Measurements from ENCODE around the gene PLA2G4D.
"Not testable (repeated sequence)": the region's sequence is repeated elsewhere in the genome, so short reads cannot be mapped to it uniquely, and the experiment has no call there.

Gene PLA2G4D

DNA sequence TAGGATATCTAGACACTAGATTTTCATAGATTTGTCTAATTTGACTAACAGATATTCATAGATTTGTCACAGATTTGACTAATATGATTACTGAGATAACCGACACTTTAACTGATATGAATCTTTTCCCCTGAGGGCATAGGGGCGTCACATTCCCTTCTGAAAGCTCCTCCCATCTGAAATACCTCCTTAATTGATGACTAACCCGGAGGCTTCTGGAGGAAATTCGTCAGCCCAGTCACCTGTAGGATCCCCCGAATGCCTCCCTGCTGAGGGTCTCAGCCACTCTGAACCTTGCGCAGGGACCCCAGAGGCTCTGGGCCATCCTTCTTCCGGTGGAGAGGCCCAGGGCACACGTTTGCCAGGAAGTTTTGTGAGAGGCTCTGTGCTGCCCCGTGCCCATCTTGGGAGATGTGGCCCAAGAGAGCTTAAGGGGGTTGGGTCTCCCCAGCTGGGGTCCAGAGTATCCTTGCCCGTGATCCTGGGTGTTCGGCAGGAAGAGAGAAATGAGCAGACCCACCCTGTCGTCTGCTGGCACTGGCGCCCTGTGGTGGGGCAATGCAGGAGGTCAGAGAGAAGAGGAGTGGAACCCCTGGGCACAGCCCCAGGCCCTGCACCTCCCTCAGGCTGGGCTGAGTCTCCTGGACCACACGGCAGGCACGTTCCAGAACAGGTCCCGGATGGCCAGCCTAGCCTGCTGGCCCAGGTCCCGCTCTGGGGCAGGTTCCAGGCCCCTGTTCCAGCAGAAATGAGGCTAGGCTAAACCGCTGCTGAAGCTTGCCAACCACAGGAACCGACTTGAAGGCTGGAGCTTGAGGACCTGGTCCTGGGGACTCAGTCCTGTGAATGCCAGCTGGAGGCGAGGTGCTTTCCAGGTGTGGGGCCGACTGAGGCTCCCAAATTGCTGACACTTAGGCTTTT, 1.7 kb downstream of the PLA2G4D start:
- in situ Hi-C loops (cut with HindIII; ENCODE audit: low sequenced_read_pairs): no loop called here

- in situ Hi-C loops (cut with HindIII; ENCODE audit: low sequenced_read_pairs): not testable (repeated sequence)
These were observed 2.5 kb downstream of the PLA2G4D start for GRCh38 chr15:42091753-42092397.

- in situ Hi-C loops (cut with HindIII; ENCODE audit: low sequenced_read_pairs): no loop called here
These were observed 3.6 kb downstream of the PLA2G4D start for GRCh38 chr15:42090781-42091180.

- in situ Hi-C loops (cut with HindIII; ENCODE audit: low sequenced_read_pairs): no loop called here
These were observed 4.0 kb downstream of the PLA2G4D start for GRCh38 chr15:42090370-42090769.

GRCh38 chr15:42089942-42090341, 4.4 kb downstream of the PLA2G4D start:
- in situ Hi-C loops (cut with HindIII; ENCODE audit: low sequenced_read_pairs): no loop called here

- in situ Hi-C loops (cut with HindIII; ENCODE audit: low sequenced_read_pairs): no loop called here
These were observed 5.3 kb downstream of the PLA2G4D start for GRCh38 chr15:42088801-42089640.

DNA sequence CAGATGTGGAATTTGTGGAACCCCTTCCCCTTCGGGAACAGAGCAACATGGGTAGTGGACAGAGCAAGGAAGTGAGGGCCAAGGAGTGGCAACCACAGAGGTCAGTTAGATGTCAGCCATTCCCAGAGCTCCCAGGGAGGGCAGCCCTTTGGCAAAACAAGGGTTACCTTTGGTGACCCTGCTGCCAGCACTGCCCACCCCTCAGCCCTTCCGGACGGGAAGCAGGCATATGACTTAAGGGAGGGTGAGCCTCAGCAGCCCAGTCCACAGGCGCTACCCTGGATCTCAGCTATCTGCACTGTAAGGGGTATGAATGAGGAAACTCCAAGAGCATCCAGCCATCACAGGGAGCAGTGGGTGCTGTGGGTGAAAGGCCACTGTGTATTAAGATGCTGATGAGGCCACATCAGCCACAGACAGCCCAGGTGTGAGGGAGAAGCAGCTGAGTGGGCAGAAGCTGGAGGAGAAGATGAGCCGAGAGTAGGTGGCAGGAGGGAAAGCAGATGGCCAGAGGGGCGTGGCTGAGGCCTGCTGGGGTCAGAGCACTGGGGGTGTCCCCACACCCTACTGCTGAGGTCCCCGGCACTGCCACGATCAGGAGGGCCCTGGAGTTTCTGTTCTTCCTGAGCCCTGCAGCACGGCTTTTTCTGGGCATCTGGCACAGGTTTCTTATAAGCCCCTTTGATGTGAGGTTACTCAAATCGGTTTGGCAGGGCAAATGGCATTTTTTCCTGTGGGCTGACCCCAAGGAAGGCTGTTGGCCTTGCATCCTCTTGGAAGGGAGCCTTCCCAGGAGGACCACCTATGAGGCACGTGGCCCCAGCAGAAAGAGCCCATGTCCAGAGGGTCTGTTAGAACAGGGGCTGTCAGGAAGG, 6.2 kb downstream of the PLA2G4D start:
- in situ Hi-C loops (cut with HindIII; ENCODE audit: low sequenced_read_pairs): no loop called here

- in situ Hi-C loops (cut with HindIII; ENCODE audit: low sequenced_read_pairs): no loop called here
These were observed 6.9 kb downstream of the PLA2G4D start for GRCh38 chr15:42087460-42087859.

GRCh38 chr15:42085721-42086120, 8.6 kb downstream of the PLA2G4D start:
- in situ Hi-C loops (cut with HindIII; ENCODE audit: low sequenced_read_pairs): no loop called here

DNA sequence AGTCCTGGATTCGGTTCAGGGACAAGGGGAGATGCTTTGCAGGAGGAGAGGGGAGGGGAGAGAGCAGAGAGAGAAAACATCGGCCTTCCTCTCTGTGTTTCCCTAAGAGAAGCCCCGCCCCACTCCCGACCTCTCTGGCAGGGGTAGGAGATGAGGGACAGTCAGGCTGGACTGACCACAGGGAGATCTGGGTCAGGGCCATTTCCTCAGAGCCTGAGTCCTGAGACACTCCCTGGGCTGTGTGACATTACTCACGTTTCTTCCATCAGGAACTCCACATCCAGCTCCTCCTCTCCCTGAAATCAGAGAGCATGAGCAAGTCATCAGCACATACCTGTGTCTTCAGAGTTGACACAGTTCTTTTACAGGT, 9.1 kb downstream of the PLA2G4D start:
- in situ Hi-C loops (cut with HindIII; ENCODE audit: low sequenced_read_pairs): no loop called here

- in situ Hi-C loops (cut with HindIII; ENCODE audit: low sequenced_read_pairs): no loop called here
These were observed 9.7 kb downstream of the PLA2G4D start for GRCh38 chr15:42084465-42085235.

- in situ Hi-C loops (cut with HindIII; ENCODE audit: low sequenced_read_pairs): no loop called here
These were observed 10.4 kb downstream of the PLA2G4D start for GRCh38 chr15:42083916-42084315.

GRCh38 chr15:42083605-42083908, 10.8 kb downstream of the PLA2G4D start:
- in situ Hi-C loops (cut with HindIII; ENCODE audit: low sequenced_read_pairs): no loop called here

DNA sequence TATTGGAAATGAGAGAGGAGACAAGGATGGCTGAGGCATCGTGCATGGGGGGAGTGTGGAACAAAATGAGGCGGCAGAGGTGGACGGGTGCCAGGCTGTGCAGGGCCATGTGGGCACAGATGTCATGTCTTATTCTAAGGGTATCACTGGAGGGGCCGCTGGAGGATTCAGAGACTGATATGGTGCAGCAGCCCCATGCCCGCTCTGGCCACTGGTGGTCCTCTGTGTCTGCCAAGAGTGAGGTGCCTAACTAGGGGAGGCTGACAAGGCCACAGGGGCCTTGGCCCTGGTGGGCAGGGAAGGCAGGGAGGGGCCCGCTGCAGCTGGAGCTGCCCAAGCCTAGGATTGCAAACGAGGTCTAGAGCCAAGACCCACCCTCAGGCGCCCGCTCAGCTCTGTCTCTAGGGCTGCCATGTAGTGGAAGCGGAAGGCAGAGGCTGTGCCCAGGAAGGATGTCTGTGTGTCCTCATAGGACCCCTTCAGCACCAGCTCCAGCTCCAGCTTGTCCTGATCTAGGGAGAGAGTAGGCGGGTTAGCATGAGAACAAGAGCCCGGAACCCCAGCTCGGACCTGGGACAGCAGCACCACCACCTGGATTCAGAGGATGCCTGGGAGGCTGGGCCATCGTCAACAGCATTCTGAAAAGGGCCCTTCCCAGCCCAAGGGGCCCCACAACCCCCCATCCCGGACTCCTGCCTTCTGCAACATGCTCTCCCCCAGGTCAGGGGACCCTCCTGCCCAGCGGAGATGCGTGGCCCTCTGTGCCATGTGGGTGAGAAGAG, 11.3 kb downstream of the PLA2G4D start:
- in situ Hi-C loops (cut with HindIII; ENCODE audit: low sequenced_read_pairs): no loop called here

DNA sequence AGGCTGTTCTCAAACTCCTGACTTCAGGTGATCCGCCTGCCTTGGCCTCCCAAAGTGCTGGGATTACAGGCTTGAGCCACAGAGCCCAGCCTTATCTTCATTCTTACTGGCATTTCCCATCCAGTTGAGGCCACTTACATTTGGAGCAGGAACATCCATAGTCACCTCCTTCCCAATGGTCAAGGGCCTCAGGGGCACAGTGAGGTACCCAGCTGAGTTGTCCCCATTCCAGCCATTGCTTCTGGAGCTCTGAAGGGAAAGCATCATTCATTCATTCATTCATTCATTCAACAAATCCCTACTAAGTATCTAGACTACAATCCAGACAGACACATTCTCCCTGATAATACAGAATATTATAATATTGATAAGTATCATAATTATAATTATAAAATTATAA, 12.2 kb downstream of the PLA2G4D start:
- in situ Hi-C loops (cut with HindIII; ENCODE audit: low sequenced_read_pairs): no loop called here

DNA sequence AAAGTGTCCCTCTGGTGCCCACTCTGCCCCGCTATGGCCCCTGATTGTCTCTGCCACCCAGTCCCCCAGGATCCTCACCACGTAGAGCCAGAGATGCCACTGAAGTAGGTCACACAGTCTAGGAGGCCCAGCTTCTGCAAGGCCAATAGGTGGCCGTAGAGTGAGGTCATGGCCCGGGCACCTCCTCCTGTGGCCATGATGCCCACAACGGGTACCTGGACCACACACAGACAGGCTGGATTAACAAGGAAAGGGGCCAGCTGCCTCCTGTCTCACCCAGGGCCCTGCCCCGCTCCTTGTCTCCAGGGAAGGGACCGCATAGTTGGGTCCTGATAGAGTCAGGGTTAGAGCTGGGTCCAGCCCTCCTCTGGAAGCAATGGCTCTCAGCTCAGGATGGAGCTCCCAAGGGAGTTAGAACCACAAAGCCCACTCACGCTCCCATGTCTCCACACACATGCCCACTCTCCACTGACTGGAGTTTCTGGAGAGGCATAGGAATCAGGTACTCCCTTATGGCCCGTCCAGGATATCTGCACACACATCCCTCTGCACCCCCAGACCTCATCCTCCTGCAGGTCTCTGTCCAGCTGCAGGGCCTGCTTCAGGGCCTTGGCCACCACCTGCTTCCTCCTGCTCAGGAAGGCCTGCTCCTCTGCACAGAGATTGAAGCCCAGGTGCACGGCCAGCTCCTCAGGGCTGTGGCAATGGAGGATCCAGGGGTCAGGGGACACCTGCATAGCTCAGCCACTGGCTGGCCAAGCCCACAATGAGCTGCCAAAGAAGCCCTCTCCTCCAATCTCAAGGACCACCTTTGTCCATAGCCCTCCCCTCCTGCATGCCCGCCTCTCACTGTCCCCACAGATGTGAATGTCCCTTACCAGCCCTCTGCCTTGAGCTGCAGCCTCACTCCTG, 13.2 kb downstream of the PLA2G4D start:
- in situ Hi-C loops (cut with HindIII; ENCODE audit: low sequenced_read_pairs): no loop called here

- in situ Hi-C loops (cut with HindIII; ENCODE audit: low sequenced_read_pairs): no loop called here
These were observed 14.0 kb downstream of the PLA2G4D start for GRCh38 chr15:42080186-42080918.
